Smooth muscle cell (in vitro differentiated cells): Measurements from ENCODE around the gene RPL7L1. TPM values are rescaled to one million over a fixed set of nuclear protein-coding genes. Genes with fewer than 3 reads are reported as not detected.
"Not testable (repeated sequence)": the region's sequence is repeated elsewhere in the genome, so short reads cannot be mapped to it uniquely, and the experiment has no call there.

ENCODE experiments used
- DNase-seq: peaks from one replicate; lab custom pipeline; 2025; ENCODE audit not compliant: unreplicated experiment; lab: John Stamatoyannopoulos, UW
- H2AFZ ChIP-seq: fragments of 200-600 bp; sonication (generic); 2 replicates; pipeline ENCODE4 v1.6.0; 2016; ENCODE audit warnings: antibody characterized with exemption, low read depth, mild to moderate bottlenecking
- H3F3A ChIP-seq: fragments of 200-600 bp; sonication (generic); 2 replicates; pipeline ENCODE4 v1.6.0; 2017; ENCODE audit warnings: antibody characterized with exemption, low read depth
- H3K27ac ChIP-seq: fragments of 200-600 bp; sonication (generic); 2 replicates; pipeline ENCODE4 v1.5.1; 2016; ENCODE audit warnings: low read depth, mild to moderate bottlenecking
- H3K27me3 ChIP-seq: fragments of 200-600 bp; sonication (generic); 2 replicates; pipeline ENCODE4 v1.6.1; 2016; ENCODE audit warnings: low read depth, mild to moderate bottlenecking
- H3K36me3 ChIP-seq: fragments of 200-600 bp; sonication (generic); 2 replicates; pipeline ENCODE4 v1.5.1; 2016; ENCODE audit warnings: low read depth
- H3K4me1 ChIP-seq: fragments of 200-600 bp; sonication (generic); 2 replicates; pipeline ENCODE4 v1.5.1; 2016; ENCODE audit warnings: low read depth
- H3K4me2 ChIP-seq: fragments of 200-600 bp; sonication (generic); 2 replicates; pipeline ENCODE4 v1.6.0; 2016; ENCODE audit warnings: mild to moderate bottlenecking
- H3K4me3 ChIP-seq: fragments of 200-600 bp; sonication (generic); 2 replicates; pipeline ENCODE4 v1.5.1; 2016; ENCODE audit warnings: mild to moderate bottlenecking
- H3K79me2 ChIP-seq: fragments of 200-600 bp; sonication (generic); 2 replicates; pipeline ENCODE4 v1.6.0; 2016; ENCODE audit warnings: low read depth, mild to moderate bottlenecking
- H3K9ac ChIP-seq: fragments of 200-600 bp; sonication (generic); 2 replicates; pipeline ENCODE4 v1.6.0; 2016; ENCODE audit warnings: low read depth
- H3K9me3 ChIP-seq: fragments of 200-600 bp; sonication (generic); replicated peaks from 2 replicates; pipeline ENCODE4 v1.5.1; 2016; ENCODE audit warnings: low read depth
- H4K20me1 ChIP-seq: fragments of 200-600 bp; sonication (generic); 2 replicates; pipeline ENCODE4 v1.6.0; 2016; ENCODE audit warnings: low read depth
- WGBS: methylation state at CpG from one replicate; pipeline ENCODE4 v1.1.7; 2016; ENCODE audit warnings: low lambda C conversion rate; 5-methylcytosine and 5-hydroxymethylcytosine counted together
- polyA plus RNA-seq: library from polyadenylated mRNA; unstranded; fragments of >200 nt; fragmentation: Nextera tagmentation; extraction: Ambion mirVana; gene quantifications from 2 replicates; pipeline ENCODE4 v1.2.1, GENCODE V29; 2016
- total RNA-seq: library from RNA; depleted of rRNA; stranded (reverse); fragments of >200 nt; gene quantifications from 2 replicates; pipeline ENCODE4 v1.2.3, GENCODE V29; 2014
- TF ChIP-seq, protein P1 (sequence below): fragments of 200-600 bp; sonication (generic); IDR thresholded peaks from 2 replicates; pipeline ENCODE4 v1.5.1; 2017; ENCODE audit warnings: borderline replicate concordance, mild to moderate bottlenecking, antibody characterized with exemption; ENCODE audit not compliant: insufficient read depth, poor library complexity, severe bottlenecking

RPL7L1 gene
- total and polyA plus RNA-seq, 2 experiments from 2014 or later, result 51.7 to 64.0 TPM

GRCh38 chr6:42896178-42896719 lies 16.8 kb downstream of the RPL7L1 start:
- no peak for DNase-seq
- Histone ChIP-seq H3F3A (peaks cover 4% of the 10 kb centered on the region), H3K4me3 (no peak overlapping the region), H3K9me3 (no peaks in the 10 kb centered on the region), H3K36me3 (no peaks in the 10 kb centered on the region), H3K4me2 (no peak overlapping the region), H2AFZ (no peak overlapping the region), H3K4me1 (peaks cover 7% of the 10 kb centered on the region), H3K27ac (no peak overlapping the region), H3K9ac (no peak overlapping the region), H3K27me3 (no peaks in the 10 kb centered on the region), H4K20me1 (no peaks in the 10 kb centered on the region), H3K79me2 (no peaks in the 10 kb centered on the region)
- TF ChIP-seq, protein P1, sequence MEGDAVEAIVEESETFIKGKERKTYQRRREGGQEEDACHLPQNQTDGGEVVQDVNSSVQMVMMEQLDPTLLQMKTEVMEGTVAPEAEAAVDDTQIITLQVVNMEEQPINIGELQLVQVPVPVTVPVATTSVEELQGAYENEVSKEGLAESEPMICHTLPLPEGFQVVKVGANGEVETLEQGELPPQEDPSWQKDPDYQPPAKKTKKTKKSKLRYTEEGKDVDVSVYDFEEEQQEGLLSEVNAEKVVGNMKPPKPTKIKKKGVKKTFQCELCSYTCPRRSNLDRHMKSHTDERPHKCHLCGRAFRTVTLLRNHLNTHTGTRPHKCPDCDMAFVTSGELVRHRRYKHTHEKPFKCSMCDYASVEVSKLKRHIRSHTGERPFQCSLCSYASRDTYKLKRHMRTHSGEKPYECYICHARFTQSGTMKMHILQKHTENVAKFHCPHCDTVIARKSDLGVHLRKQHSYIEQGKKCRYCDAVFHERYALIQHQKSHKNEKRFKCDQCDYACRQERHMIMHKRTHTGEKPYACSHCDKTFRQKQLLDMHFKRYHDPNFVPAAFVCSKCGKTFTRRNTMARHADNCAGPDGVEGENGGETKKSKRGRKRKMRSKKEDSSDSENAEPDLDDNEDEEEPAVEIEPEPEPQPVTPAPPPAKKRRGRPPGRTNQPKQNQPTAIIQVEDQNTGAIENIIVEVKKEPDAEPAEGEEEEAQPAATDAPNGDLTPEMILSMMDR, result no peak
- WGBS, result 77% methylated on average over 10 of the region's 10 CpGs

DNA sequence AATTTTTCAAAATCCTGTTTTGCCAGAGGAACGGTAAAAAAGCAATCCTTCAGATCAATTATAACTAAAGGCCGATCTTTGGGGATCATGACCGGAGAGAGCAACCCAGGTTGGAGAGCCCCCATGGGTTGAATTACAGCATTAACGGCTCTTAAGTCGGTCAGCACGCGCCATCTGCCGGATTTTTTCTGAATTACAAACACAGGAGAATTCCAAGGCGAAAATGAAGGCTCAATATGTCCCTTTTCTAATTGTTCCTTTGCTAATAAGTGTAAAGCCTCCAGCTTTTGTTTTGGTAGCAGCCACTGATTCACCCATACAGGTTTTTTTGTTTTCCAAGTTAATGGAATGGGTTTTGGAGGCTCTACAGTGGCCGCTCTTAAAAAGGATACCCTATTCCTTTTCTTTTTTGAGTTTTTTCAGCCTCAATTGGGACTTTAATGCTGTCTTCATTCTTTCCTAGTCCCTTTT lies 19.5 kb downstream of the RPL7L1 start:
- H3K36me3 ChIP-seq, result no peaks in the 10 kb centered on the region
- H3K79me2 ChIP-seq, result no peaks in the 10 kb centered on the region
- H3K4me2 ChIP-seq, result peak overlapping the region; percentile 62
- TF ChIP-seq, protein P1, result peak; percentile 63
- no peaks in the 10 kb centered on the region for H3F3A ChIP-seq
- H2AFZ ChIP-seq, result peak overlapping the region; percentile 75
- H3K9ac ChIP-seq, result no peak overlapping the region
- no peak overlapping the region for H3K27ac ChIP-seq
- H3K4me3 ChIP-seq, result no peak overlapping the region
- H3K9me3 ChIP-seq, result no peaks in the 10 kb centered on the region
- 8% methylated on average over 10 of the region's 10 CpGs for WGBS
- H3K27me3 ChIP-seq, result no peaks in the 10 kb centered on the region
- H4K20me1 ChIP-seq, result no peaks in the 10 kb centered on the region
- peaks cover 7% of the 10 kb centered on the region for H3K4me1 ChIP-seq
- DNase-seq, result peak; percentile 8

- TF ChIP-seq, protein P1, result no peak
- no peak overlapping the region for H3K4me3 ChIP-seq
- WGBS, result 77% methylated on average over 8 of the region's 8 CpGs
- no peaks in the 10 kb centered on the region for H3K36me3 ChIP-seq
- H3K27me3 ChIP-seq, result no peaks in the 10 kb centered on the region
- H3F3A ChIP-seq, result no peaks in the 10 kb centered on the region
- no peak overlapping the region for H2AFZ ChIP-seq
- H3K4me1 ChIP-seq, result peaks cover 7% of the 10 kb centered on the region
- H3K27ac ChIP-seq, result no peak overlapping the region
- H3K4me2 ChIP-seq, result no peak overlapping the region
- H3K79me2 ChIP-seq, result no peaks in the 10 kb centered on the region
- H3K9ac ChIP-seq, result no peak overlapping the region
- H4K20me1 ChIP-seq, result no peaks in the 10 kb centered on the region
- DNase-seq, result no peak
- no peaks in the 10 kb centered on the region for H3K9me3 ChIP-seq
Observed at GRCh38 chr6:42899871-42900270, 20.5 kb downstream of the RPL7L1 start.

- H3K4me3 ChIP-seq, result no peak overlapping the region
- 15% methylated on average over 11 of the region's 11 CpGs for WGBS
- H3K27me3 ChIP-seq, result no peaks in the 10 kb centered on the region
- TF ChIP-seq, protein P1, result peak; percentile 86
- no peaks in the 10 kb centered on the region for H3K9me3 ChIP-seq
- H3K9ac ChIP-seq, result no peak overlapping the region
- no peak overlapping the region for H2AFZ ChIP-seq
- no peaks in the 10 kb centered on the region for H3K36me3 ChIP-seq
- H4K20me1 ChIP-seq, result no peaks in the 10 kb centered on the region
- DNase-seq, result peak; percentile 9
- H3K79me2 ChIP-seq, result no peaks in the 10 kb centered on the region
- no peak overlapping the region for H3K4me2 ChIP-seq
- H3F3A ChIP-seq, result no peaks in the 10 kb centered on the region
- H3K4me1 ChIP-seq, result peaks cover 7% of the 10 kb centered on the region
- no peak overlapping the region for H3K27ac ChIP-seq
Observed at GRCh38 chr6:42901538-42901957, 22.1 kb downstream of the RPL7L1 start.

DNA sequence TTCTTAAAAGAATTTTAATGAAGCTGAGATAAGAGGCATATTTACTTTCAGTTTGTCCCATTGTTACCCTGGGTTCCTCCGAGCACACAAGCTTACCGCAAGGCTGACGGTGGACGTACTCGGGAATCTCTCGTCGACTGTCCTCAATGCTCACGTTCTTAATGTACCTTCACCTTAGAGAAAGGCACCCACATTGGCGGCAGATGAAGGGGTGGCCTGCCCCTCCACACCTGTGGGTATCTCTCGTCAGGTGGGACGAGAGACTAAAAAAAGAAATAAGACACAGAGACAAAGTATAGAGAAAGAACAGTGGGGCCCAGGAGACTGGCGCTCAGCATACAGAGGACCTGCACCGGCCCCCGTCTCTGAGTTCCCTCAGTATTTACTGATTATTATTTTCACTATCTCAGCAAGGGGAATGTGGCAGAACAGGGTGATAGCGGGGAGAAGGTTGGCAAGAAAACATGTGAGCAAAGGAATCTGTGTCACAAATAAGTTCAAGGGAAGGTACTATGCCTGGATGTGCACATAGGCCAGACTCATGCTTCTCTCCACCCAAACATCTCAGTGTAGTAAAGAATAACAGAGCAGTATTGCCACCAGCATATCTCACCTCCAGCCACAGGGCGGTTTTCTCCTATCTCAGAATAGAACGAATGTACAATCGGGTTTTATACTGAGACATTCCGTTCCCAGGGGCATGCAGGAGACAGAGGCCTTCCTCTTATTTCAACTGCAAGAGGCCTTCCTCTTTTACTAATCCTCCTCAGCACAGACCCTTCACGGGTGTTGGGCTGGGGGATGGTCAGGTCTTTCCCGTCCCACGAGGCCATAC lies 23.2 kb downstream of the RPL7L1 start:
- not testable (repeated sequence) for H2AFZ ChIP-seq, H3K4me1 ChIP-seq, H3K4me2 ChIP-seq, H3K9ac ChIP-seq, H3K9me3 ChIP-seq, DNase-seq, H3K79me2 ChIP-seq, H3F3A ChIP-seq, H4K20me1 ChIP-seq, H3K27me3 ChIP-seq, H3K27ac ChIP-seq, H3K36me3 ChIP-seq
- peak overlapping the region; percentile 23 for H3K4me3 ChIP-seq
- 84% methylated on average over 22 of the region's 22 CpGs for WGBS
